22Rv1 (cell line): Measurements from ENCODE around the gene MEF2A.

Experiments
- H3K27ac ChIP-seq: fragments of 450-650 bp; 2 replicates; pipeline ENCODE4 v1.5.1; 2017
- CTCF ChIP-seq: fragments of 450-650 bp; IDR thresholded peaks from 2 replicates; pipeline ENCODE4 v1.5.1; 2017; ENCODE audit warnings: mild to moderate bottlenecking
- ZFX ChIP-seq: fragments of 450-650 bp; IDR thresholded peaks from 2 replicates; pipeline ENCODE4 v1.6.1; 2017; ENCODE audit warnings: antibody characterized with exemption, borderline replicate concordance

MEF2A gene

GRCh38 chr15:99681990-99682389 is 116.2 kb downstream of the MEF2A start:
- TF ChIP-seq ZFX (no peak), CTCF (no peak)
- no peak overlapping the region for H3K27ac ChIP-seq

- TF ChIP-seq CTCF (no peak), ZFX (no peak)
- no peak overlapping the region for H3K27ac ChIP-seq
Measured at GRCh38 chr15:99682455-99682854, 116.7 kb downstream of the MEF2A start.

- no peak for TF ChIP-seq ZFX
- no peak for TF ChIP-seq CTCF
- no peak overlapping the region for H3K27ac ChIP-seq
Measured at GRCh38 chr15:99683000-99683670, 117.4 kb downstream of the MEF2A start.

GRCh38 chr15:99686290-99686689 is 120.5 kb downstream of the MEF2A start:
- TF ChIP-seq CTCF (no peak), ZFX (no peak)

GRCh38 chr15:99692825-99693224 is 127.0 kb downstream of the MEF2A start:
- TF ChIP-seq ZFX (no peak), CTCF (no peak)
- H3K27ac ChIP-seq: no peak overlapping the region

More at GRCh38 chr15:99686290-99686689, 120.5 kb downstream of the MEF2A start:
- H3K27ac ChIP-seq: no peak overlapping the region

- TF ChIP-seq ZFX (no peak), CTCF (no peak)
- no peak overlapping the region for H3K27ac ChIP-seq
Measured at GRCh38 chr15:99696096-99696495, 130.3 kb downstream of the MEF2A start.

GRCh38 chr15:99702895-99703602 is 137.3 kb downstream of the MEF2A start:
- H3K27ac ChIP-seq: peak overlapping the region; percentile 10; the same call in 1 of the 2 replicates
- TF ChIP-seq CTCF: no peak
- TF ChIP-seq ZFX: no peak
